Measurements from ENCODE around the gene PFDN2.
A peak's percentile ranks its signal among the peaks of the same experiment; 100 is the strongest.

The PFDN2 gene

DNA sequence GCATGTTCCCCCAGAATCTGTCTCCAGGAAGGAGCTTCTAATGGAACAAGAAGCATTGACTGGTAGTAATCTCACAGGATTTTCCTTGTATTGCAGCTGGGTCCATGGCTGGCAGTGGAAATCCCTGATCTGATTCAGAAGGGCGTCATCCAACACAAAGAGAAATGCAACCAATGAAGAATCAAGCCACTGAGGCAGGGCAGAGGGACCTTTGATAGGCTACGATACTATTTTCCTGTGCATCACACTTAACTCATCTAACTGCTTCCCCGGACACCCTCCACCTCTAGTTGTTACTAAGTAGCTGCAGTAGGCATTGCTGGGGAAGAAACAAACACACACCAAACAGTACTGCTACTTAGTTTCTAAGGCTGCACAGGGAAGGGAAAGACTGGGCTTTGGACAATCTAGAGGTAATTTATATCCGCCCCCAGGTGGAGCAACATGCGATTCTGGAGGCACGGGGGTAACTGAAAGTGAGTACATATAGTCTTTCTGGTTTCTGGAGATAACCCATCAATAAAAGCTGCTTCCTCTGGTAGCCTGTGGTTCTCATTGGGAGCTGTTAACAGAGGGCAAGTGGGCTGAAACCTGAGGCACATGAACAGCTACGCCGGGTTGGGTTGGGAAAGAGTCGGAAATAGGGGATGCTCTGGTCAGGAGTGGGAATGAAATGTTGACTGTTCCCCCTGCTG lies 40.6 kb upstream of the PFDN2 start:
- no peak for DNase-seq
- Mint-ChIP-seq H3K27me3 (no peaks in the 10 kb centered on the region), H3K4me1 (ENCODE audit: low read depth in 2 of 2) (peaks cover 46 to 58% of the 10 kb centered on the region in 2 donors), H3K9me3 (no peaks in the 10 kb centered on the region), H3K36me3 (ENCODE audit: insufficient read depth) (peaks cover 43% of the 10 kb centered on the region), H3K4me3 (peak overlapping the region; percentile 88 to 91), H3K27ac (peak overlapping the region; percentile 92 to 95)
- ATAC-seq (replicated peaks): no peak

- no peak for DNase-seq
Observed at GRCh38 chr1:161157867-161158266, 40.0 kb upstream of the PFDN2 start.

DNA sequence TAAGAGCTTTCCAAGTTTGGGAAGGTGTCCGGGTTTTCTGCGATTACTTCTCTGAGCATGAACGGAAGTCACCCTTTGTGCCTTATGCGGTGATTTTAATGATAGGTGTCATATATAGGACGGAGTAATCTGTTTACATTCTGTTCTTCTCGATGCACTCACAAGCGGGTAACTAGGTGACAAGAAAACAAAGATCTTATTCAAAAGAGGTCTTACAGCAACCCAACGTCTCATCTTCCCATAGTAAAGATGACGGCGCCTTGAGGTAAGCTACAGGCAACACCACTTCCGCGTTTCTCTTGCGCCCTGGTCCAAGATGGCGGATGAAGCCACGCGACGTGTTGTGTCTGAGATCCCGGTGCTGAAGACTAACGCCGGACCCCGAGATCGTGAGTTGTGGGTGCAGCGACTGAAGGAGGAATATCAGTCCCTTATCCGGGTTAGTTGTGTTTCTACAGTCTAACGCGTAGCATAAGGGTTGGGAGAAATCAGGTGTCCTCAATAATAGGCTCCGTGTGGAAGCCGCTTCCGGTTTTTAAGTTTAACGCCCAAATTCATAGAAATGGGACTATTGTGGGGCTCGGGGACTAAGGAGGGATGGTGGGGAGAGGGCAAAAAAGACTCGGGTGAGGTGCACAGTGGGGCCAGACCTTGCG lies 36.0 kb upstream of the PFDN2 start, which contains the start of gene UFC1:
TSS of gene UFC1 (plus strand) at position 297 of the 656 bp plus-strand sequence. CDS start at position 317, 20 bp downstream.
- DNase-seq: peak; percentile 76 to 80 (median 78)
- H3K27me3 Mint-ChIP-seq: no peaks in the 10 kb centered on the region
- peaks cover 37% of the 10 kb centered on the region for H3K36me3 Mint-ChIP-seq (ENCODE audit: insufficient read depth)
- H3K27ac Mint-ChIP-seq: peak within 1 kb of the TSS; percentile 99
- peaks cover 17 to 22% of the 10 kb centered on the region in 2 donors for H3K4me1 Mint-ChIP-seq (ENCODE audit: low read depth in 2 of 2)
- H3K9me3 Mint-ChIP-seq: no peaks in the 10 kb centered on the region
- peak; percentile 93 for ATAC-seq (replicated peaks)
- H3K4me3 Mint-ChIP-seq: peak within 1 kb of the TSS; percentile 90 to 95

More at GRCh38 chr1:161157867-161158266, 40.0 kb upstream of the PFDN2 start:
- peak overlapping the region; percentile 92 to 95 for H3K27ac Mint-ChIP-seq
- ATAC-seq (replicated peaks): no peak
- no peaks in the 10 kb centered on the region for H3K27me3 Mint-ChIP-seq
- peaks cover 42 to 52% of the 10 kb centered on the region in 2 donors for H3K4me1 Mint-ChIP-seq (ENCODE audit: low read depth in 2 of 2)
- H3K36me3 Mint-ChIP-seq (ENCODE audit: insufficient read depth): peaks cover 44% of the 10 kb centered on the region
- no peaks in the 10 kb centered on the region for H3K9me3 Mint-ChIP-seq
- H3K4me3 Mint-ChIP-seq: peak overlapping the region; percentile 88 to 91

- Mint-ChIP-seq H3K27me3 (no peaks in the 10 kb centered on the region), H3K27ac (peak overlapping the region; percentile 99), H3K9me3 (no peaks in the 10 kb centered on the region), H3K4me1 (ENCODE audit: low read depth in 2 of 2) (peaks cover 15 to 17% of the 10 kb centered on the region in 2 donors), H3K36me3 (ENCODE audit: insufficient read depth) (peaks cover 31% of the 10 kb centered on the region), H3K4me3 (peak overlapping the region; percentile 90 to 95)
- ATAC-seq (replicated peaks) (no peak), DNase-seq (no peak)
Observed at GRCh38 chr1:161153176-161153575, 35.3 kb upstream of the PFDN2 start.

- Mint-ChIP-seq H3K36me3 (ENCODE audit: insufficient read depth) (no peaks in the 10 kb centered on the region), H3K4me1 (ENCODE audit: low read depth in 2 of 2) (no peaks in the 10 kb centered on the region), H3K9me3 (no peaks in the 10 kb centered on the region), H3K27me3 (no peaks in the 10 kb centered on the region), H3K4me3 (no peak overlapping the region), H3K27ac (no peak overlapping the region)
- no peak for ATAC-seq (replicated peaks)
- DNase-seq: no peak
Observed at GRCh38 chr1:161145832-161146231, 28.0 kb upstream of the PFDN2 start.

- no peak overlapping the region for H3K27ac Mint-ChIP-seq
- no peak overlapping the region for H3K4me3 Mint-ChIP-seq
- no peaks in the 10 kb centered on the region for H3K9me3 Mint-ChIP-seq
- ATAC-seq (replicated peaks) (no peak), DNase-seq (no peak)
- no peaks in the 10 kb centered on the region for H3K27me3 Mint-ChIP-seq
- no peaks in the 10 kb centered on the region for H3K36me3 Mint-ChIP-seq (ENCODE audit: insufficient read depth)
- peaks cover 0 to 2% of the 10 kb centered on the region in 2 donors for H3K4me1 Mint-ChIP-seq (ENCODE audit: low read depth in 2 of 2)
Observed at GRCh38 chr1:161140755-161141400, 23.0 kb upstream of the PFDN2 start.

GRCh38 chr1:161139766-161140165 lies 21.9 kb upstream of the PFDN2 start:
- Mint-ChIP-seq H3K27ac (no peak overlapping the region), H3K4me3 (no peak overlapping the region), H3K4me1 (ENCODE audit: low read depth in 2 of 2) (peaks cover 0 to 8% of the 10 kb centered on the region in 2 donors), H3K27me3 (no peaks in the 10 kb centered on the region), H3K9me3 (no peaks in the 10 kb centered on the region), H3K36me3 (ENCODE audit: insufficient read depth) (no peaks in the 10 kb centered on the region)
- ATAC-seq (replicated peaks) (no peak), DNase-seq (peak; percentile 24 to 51 (median 39))

- ATAC-seq (replicated peaks): no peak
- Mint-ChIP-seq H3K27me3 (no peaks in the 10 kb centered on the region), H3K4me3 (no peak overlapping the region)
Observed at GRCh38 chr1:161138431-161138830, 20.6 kb upstream of the PFDN2 start.

DNA sequence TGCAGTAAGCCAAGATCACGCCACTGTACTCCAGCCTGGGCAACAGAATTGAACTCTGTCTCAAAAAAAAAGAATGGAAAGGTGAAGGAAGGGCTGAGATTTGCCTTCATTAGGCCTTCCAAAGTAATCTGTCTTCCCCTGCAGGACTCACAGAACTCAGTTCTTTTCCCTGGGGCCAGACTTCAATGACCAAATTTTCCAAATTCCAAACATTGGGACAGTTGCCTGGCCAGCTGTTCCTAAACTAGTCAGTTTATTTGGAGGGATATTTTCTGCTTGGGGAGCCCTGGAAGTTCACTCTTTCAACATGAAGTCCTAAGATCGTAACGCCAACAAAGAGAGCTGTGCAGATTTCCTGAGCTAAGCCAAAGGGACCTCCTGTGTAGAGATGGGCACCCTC lies 20.0 kb upstream of the PFDN2 start:
- peaks cover 0 to 8% of the 10 kb centered on the region in 2 donors for H3K4me1 Mint-ChIP-seq (ENCODE audit: low read depth in 2 of 2)
- ATAC-seq (replicated peaks): no peak
- H3K27ac Mint-ChIP-seq: no peak overlapping the region
- H3K9me3 Mint-ChIP-seq: no peaks in the 10 kb centered on the region
- no peak overlapping the region for H3K4me3 Mint-ChIP-seq
- DNase-seq: no peak
- H3K36me3 Mint-ChIP-seq (ENCODE audit: insufficient read depth): no peaks in the 10 kb centered on the region
- no peaks in the 10 kb centered on the region for H3K27me3 Mint-ChIP-seq

More at GRCh38 chr1:161138431-161138830, 20.6 kb upstream of the PFDN2 start:
- H3K9me3 Mint-ChIP-seq: no peaks in the 10 kb centered on the region
- H3K36me3 Mint-ChIP-seq (ENCODE audit: insufficient read depth): no peaks in the 10 kb centered on the region
- peaks cover 0 to 8% of the 10 kb centered on the region in 2 donors for H3K4me1 Mint-ChIP-seq (ENCODE audit: low read depth in 2 of 2)
- peak overlapping the region; percentile 6 to 32 for H3K27ac Mint-ChIP-seq
- DNase-seq: no peak

- H3K27ac Mint-ChIP-seq: no peak overlapping the region
- DNase-seq: no peak
- peaks cover 17 to 32% of the 10 kb centered on the region in 2 donors for H3K4me1 Mint-ChIP-seq (ENCODE audit: low read depth in 2 of 2)
- peaks cover 15% of the 10 kb centered on the region for H3K36me3 Mint-ChIP-seq (ENCODE audit: insufficient read depth)
- no peak overlapping the region for H3K4me3 Mint-ChIP-seq
- no peaks in the 10 kb centered on the region for H3K27me3 Mint-ChIP-seq
- H3K9me3 Mint-ChIP-seq: no peaks in the 10 kb centered on the region
- ATAC-seq (replicated peaks): peak; percentile 0
Observed at GRCh38 chr1:161133220-161133740, 15.4 kb upstream of the PFDN2 start.

GRCh38 chr1:161132410-161133219 lies 14.8 kb upstream of the PFDN2 start, which contains the start of gene DEDD:
DEDD (minus strand) TSS chr1:161132667; CDS start chr1:161124462, 8,205 bp downstream.
- Mint-ChIP-seq H3K36me3 (ENCODE audit: insufficient read depth) (peaks cover 18% of the 10 kb centered on the region), H3K4me3 (no peak within 1 kb of the TSS), H3K4me1 (ENCODE audit: low read depth in 2 of 2) (peaks cover 18 to 39% of the 10 kb centered on the region in 2 donors), H3K9me3 (no peaks in the 10 kb centered on the region), H3K27me3 (no peaks in the 10 kb centered on the region), H3K27ac (no peak within 1 kb of the TSS)
- ATAC-seq (replicated peaks) (peak; percentile 95), DNase-seq (peak; percentile 83 to 85 (median 84))

- Mint-ChIP-seq H3K4me1 (ENCODE audit: low read depth in 2 of 2) (peaks cover 24 to 48% of the 10 kb centered on the region in 2 donors), H3K36me3 (ENCODE audit: insufficient read depth) (peaks cover 26% of the 10 kb centered on the region)
Observed at GRCh38 chr1:161131523-161132409, 13.9 kb upstream of the PFDN2 start.

More at GRCh38 chr1:161131523-161132409, 13.9 kb upstream of the PFDN2 start:
- Mint-ChIP-seq H3K4me3 (no peak overlapping the region), H3K27me3 (no peaks in the 10 kb centered on the region), H3K27ac (no peak overlapping the region), H3K9me3 (no peaks in the 10 kb centered on the region)
- DNase-seq (peak in 1 of 3 experiments; percentile 26), ATAC-seq (replicated peaks) (peak; percentile 1)
